Anterior cingulate cortex (tissue), 58 donors: ENCODE results near the gene EFCAB6.

ENCODE experiments used
- DNase-seq, 58 donors: peaks; one replicate each; lab custom pipeline; 2025; lab: John Stamatoyannopoulos, UW

The EFCAB6 gene

DNA sequence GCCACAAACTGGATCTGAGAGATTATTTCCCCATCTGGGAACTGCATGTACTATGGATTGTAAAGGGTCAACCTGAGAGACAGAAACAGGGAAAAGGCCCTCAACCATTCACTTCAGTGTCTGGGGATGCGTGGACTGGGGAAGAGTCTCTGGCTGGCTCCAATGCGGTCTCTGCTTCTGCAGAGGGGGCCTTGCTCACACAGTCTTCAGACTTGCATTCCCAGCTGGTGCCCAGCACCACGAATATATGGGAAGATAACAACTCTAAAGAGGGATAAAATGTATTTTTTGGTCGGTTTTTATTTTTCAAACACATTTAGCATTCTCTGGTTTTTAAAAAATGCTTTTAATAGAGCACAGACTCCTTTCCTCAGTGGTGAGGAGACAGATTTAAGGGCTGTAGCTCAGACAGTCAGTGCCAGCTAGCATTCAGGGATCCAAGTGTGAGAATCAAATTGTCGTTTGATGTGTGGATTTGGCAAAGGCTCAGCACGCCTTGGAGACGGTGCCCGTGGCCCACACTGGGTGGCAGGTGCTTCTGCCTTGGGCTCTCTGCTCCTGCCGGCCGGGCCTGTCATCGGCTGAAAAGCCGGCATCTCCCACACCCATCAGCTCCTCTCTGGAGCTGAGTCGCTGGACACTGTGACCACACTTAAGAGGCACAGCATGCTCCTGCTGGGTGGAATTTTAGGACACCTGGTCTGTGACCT, 8.0 kb upstream of the EFCAB6 start:
- DNase-seq = peak in 6 of 58 donors; percentile 2 to 44 (median 30)

DNA sequence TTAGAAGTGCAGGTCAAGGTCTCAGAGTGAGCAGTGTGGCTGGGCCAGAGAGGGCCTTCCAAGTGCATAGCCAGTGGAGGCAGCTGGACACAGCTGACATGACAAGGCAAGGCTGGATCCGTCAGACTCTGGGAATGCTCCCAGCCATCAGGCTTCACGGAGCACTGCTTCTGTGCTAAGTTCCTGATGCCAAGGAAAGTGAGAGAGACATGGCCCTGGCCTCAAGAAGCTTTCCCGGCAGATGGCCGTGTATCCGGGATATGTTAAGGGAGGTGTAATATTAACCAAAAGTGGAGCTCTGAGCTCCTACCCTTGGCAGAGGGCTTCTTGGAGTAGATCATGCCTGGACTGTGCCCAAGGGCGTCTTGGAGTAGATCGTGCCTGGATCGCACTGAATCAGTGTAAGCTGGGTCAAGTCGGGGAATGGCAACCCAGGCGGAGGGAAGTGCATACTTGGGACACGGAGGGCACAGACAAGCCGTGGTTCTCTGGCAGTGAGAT, 7.4 kb upstream of the EFCAB6 start:
- no peak for DNase-seq

DNA sequence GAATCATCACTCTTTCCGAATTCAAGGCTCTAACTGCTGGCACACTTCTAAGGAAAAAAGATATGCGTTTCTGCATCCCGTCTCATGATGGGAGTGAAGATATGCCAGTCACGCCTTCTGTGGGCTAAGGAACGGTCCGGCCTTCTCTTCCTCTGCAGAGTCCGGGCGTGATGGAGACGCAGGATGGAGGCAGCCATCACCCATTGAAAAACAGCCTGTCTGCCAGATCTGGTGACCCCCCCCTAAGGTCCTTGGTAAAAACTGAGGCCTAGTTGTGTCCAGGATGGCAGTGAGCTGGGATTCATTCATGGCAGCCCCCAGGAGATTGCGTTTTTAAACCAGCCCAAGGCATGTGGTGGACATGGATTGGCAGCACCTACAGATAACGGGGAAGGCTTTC, 6.9 kb upstream of the EFCAB6 start:
- DNase-seq = no peak

DNA sequence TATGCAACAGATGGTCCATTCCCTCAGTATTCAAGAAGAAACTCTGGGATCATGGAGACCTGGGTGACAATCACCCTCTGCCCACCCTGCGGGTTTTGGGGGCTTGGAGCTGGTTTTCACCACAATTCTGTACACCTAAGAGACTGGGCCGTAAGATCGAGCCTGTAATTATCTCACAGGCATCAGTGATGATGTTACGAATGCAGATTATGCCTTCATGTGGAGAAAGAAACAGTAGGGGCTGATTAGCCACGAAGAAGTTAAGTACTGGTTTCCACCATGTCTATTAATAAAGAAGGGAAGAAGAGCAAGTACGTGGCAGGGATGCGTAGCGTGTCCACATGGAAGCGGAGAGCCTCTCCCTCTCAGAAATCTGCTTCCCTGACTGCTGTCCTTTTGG, 5.3 kb upstream of the EFCAB6 start:
- DNase-seq = no peak

DNA sequence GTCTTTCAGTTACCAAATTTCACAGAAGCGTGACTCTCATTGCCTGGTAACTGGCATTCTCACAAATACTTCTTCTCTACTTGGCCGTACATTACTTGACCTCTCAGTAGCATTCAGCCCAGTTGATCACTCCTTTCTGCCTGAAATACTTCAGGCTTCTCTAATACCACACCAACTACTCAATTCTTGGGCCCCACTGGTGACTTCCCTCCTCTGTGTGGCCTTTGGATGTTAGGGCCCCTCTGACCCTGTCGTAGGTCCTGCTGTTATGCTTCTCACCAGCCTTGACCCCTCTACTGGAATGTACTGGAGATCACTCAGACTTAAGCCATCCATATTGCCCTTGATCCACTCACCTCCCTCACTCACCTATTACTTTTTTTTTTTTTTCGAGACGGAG, 2.2 kb upstream of the EFCAB6 start:
- DNase-seq = no peak

DNA sequence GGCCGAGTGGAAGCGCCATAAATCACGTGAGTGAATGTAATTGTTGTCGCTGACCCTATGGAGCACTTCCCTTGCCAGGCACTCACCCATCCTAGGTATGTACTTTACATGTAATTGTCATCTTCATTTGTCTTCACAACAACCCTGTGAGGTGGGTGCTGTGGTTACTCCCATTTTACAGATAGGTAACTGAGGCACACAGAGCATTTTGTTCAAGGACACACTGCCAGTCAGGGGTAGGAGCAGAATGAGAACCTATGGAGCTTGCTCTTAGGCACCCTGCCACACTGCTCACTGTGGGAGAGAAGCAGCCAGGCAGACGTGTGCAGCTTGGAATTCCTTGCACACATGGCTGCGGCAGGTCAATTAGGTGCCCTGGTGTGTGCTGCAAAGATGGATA, 785 bp upstream of the EFCAB6 start:
- no peak for DNase-seq

DNA sequence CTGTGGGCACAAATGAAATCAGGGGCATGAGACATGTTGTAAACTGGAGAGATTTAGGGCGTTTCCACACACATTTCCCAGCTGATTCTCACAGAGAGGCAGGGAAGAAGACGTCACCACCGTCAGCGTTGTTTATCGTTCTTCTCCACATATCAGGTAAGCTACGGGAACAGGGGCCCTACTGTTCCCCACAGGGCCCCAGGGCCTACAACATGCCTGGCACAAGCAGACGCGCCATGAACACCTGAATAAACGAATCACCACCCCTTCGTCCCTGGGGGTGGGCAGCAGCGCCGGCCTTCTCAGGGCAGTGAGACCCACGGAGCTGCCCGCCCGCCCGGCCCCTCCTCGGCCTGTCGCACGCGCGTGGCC, 342 bp downstream of the EFCAB6 start:
- DNase-seq = peak in 1 of 58 donors; percentile 29

DNA sequence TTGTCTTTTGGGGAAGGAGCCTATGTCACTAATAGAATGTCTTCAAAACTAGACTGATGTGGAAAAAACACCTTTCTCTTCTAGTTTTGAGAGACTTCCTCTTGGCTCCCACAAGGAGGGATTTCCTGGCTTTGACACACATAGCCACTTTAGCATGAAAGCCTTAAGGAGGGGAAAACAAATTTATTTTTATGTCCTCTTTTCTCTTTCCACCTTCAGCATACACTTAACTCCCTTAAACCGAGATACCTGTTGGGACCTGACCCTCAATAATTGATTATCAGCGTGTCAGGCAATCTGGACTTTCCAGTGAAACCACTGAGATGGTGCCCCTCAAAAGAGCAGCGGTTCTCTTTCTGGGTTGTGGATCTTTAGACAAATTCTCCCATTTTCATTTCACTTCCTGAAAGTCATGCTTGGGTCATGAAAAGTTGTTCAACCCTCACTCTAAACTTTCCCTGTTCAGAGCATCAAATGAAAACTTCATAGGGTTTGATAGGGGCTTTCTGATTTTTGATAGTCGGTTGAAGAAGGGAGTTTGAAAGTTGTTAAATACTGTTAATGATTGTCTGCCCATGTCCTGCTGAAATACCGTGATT, 9.1 kb downstream of the EFCAB6 start:
- DNase-seq = no peak

DNA sequence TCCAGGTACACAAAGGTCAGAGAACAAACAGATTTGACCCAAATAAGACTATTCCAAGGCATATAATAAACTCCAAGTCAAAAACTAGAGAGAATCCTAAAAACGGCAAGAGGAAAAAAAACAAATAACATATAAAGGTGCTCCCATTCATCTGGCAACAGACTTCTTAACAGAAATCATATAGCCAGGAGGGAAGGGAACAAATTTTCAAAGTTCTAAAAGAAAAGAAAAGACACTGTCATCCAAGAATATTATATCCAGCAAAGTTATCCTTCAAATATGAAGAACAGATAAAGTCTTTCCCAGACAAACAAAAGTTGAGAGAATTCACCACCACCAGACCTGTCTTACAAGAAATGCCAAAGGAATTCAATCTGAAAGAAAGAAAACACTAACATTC, 11.1 kb downstream of the EFCAB6 start:
- no peak for DNase-seq

DNA sequence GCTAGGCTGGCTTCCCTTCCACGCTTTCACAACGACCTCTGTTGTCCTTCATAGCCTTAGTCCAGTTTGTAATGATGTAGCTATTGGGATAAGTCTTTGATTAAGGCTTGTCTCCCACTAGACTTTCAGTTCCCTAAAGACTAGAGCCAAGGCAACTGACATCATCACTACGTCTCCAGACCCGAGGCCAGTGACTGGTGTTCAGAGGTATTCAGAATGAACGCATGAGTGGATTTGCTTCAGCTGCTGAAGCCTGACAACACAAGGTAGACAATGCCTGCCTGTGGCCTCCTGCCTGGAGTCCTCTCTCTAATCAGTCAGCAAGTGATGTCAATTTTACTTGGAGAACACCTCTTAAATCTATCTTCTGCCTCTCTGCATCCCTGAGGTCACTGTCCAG, 13.6 kb downstream of the EFCAB6 start:
- DNase-seq = no peak

DNA sequence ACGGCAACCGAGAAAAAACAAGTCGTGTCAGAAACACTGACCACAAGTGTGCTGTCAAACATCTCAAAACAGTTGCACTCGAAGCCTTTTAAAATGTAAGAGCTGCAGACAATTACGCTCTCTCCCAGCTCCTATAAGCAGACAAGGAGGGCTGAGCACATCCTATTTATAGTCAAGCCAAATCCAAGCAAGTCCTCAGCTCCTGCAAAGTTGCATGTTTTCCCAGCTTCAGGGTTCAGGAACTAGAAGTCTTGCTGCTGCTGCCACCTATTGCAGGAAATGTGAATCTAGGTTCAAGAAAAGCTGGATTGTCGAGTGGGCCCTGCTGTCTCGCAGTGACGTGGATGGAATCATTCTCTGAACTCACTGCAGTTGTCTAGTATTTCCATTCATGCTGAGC, 15.5 kb downstream of the EFCAB6 start:
- DNase-seq = peak in 34 of 58 donors; percentile 7 to 86 (median 38)

DNA sequence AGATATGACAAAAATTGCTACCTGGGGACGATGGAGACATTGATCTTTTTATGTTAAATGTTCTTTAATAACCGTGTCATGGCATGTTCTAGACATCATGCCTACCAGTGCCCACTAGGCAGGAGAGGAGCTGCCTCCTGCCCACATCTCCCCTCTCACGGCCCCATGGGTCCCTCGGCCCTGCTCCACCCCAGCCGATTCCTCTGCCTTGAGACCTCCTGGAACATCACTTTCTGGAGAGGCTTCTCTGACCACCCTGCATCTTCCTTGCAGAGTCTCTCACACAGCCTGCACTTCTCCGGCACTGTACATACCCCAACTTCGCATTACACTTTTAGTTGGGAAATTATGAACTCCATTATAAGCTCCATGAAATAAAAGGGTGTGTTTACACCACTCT, 16.8 kb downstream of the EFCAB6 start:
- no peak for DNase-seq

DNA sequence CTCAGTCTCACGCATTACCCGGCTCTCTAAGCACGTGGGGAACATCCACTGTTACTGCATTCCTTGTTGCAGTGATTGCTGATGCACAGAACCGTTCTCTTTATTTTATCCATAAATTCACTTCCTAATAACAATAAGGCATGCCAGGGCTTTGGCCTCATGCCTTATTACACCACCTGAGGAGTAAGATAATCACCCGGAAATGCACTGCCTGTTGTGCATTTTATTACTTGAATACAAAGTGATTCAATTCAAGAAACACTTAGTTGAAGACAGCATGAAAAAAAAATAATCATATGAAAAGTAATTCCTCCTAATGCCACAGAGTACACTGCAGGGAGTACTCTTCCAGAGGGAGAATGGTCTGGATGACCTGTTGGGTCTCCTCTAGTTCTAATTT, 19.2 kb downstream of the EFCAB6 start:
- DNase-seq = no peak

DNA sequence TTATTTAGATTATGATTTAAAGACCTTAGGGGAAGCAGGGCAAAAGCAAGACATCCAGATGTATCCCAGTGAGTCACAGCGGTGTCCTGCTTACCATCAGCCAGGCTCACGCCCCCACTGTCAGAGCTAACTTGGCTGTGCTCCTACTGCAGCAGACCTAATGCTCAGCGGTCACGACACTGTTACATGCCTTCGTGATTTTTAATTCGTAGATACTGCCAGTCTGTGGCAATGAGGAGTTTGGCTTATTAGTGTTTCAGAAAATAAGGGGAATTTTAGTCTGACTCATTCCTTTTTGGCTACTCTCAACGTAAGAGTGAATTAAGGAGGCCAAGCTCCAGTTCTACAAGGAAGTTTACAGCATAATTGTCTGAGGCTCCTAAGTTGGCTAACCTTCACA, 22.7 kb downstream of the EFCAB6 start:
- no peak for DNase-seq

DNA sequence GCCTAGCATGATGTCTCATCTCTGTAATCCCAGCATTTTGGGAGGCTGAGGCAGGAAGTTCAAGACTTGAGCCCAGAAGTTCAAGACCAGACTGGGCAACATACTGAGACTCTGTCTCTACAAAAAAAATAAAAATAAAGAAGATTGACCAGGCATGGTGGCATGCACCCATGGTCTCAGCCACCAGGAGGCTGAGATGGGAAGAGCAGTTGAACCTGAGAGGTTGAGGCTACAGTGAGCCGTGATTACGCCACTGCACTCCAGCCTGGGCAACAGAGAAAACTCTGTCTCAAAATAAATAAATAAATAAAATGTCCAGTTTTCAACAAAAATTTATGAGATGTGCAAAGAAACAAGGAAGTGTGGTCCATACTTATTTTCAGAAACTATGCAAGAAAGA, 28.3 kb downstream of the EFCAB6 start:
- DNase-seq = no peak

DNA sequence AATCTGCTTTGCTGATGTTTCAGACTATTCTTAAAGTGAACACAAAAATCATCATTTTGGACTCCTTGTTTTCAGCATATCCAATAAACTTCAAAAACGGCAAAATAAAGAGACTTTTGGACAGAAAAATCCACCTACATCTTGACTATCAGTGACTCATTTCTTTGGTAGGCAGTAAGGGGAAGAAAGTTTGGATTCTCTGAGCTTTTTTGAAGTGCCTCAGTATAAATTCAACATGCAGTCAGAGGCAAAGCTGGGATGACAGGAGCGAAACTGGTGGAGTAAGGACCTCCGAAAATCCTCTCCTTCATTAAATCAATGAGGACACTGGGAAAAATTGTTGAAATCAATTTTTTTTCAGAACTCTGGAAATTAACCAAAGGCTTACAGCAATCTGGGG, 29.7 kb downstream of the EFCAB6 start:
- DNase-seq = no peak

DNA sequence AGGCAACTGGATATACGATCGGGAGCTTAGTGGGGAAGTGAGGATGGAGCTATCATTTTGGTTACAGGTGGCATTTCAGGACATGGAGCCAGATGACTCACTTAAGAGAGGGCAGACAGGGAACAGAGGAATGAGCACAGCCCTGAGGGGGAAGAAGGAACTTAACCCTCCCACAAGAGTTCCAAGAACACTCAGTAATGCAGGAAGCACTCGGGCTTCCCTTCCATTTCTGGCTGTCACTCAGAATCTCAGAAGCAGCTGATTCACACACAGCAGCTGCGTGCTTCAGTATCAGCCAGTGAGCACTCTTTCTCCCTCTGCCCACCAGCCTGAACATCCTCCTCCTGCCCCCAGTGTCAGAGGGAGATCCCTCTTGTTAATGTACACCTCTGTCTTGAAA, 34.8 kb downstream of the EFCAB6 start:
- DNase-seq = peak in 30 of 58 donors; percentile 7 to 73 (median 31)

DNA sequence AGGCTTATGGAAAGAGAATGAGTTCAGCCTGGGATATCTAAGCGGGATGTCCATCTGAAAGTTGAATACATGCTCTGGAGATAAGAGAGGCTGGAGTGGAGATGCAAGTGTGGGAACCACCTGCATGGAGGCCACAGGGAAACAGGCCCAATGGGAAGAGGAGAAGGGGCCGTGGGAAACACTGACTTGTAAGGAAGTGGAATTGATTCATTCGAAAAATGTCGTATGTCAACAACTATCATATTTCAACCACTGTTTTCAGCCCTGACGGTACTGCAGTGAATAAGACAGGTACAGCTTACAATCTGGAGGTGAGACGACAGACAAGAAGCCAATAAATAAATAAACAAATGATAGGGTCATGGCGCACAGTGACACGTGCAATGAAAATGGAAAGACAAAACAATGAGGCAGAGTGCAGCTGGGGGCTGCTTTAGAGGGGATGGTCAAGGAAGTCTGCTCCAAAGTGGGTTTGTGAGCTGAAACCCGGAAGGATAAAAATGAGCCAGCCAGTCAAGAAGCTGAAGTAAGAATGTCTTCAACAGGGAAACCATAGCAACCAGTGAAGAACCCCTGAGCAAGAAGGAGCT, 35.9 kb downstream of the EFCAB6 start:
- peak in 1 of 58 donors; percentile 5 for DNase-seq

DNA sequence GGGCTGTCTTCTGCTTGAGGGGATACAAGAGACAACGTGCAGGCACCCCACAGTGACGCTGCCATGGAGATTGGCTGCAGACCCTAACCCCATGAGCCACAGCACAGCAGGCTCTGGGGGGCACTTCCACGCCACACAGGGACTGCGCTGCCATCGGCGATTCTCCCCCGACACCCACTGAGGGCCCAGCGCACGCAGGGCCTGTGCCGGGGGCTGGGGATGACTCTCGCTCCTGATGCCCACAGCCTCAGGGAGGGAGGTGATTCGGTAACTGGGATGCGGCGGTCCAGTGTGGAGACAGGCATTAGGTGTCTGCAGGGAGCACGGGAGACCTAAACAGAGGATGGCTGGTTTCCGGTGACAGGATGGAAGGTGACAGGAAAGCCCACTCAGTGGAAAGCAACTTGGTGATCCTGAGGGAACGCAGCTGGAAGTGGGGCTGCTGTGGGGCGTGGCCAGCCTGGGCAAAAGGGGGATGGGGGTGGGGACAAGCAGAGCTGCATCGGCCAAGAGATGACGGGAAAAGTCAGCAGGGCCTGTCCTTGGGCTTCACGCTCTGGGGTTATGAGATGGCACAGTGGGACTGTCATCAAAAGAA, 37.7 kb downstream of the EFCAB6 start:
- no peak for DNase-seq

DNA sequence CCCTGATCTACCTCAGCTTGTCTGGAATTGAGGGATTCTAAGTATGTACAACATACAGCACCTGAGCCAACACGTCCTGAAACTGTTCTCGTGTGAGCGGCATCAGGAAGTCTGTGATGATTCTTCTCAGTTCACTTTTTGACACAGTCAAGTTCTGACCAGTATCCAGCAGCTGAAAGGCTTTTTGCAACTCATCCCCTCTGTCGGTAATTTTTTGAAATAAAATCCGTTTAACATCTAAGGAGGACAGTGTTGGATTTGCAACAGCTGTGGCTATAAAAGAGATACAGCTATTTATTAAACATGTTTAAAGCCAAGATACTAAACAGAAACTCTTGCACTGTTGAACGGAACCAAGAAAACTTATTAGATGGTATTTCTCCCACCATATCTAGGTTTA, 39.3 kb downstream of the EFCAB6 start:
- DNase-seq = no peak

DNA sequence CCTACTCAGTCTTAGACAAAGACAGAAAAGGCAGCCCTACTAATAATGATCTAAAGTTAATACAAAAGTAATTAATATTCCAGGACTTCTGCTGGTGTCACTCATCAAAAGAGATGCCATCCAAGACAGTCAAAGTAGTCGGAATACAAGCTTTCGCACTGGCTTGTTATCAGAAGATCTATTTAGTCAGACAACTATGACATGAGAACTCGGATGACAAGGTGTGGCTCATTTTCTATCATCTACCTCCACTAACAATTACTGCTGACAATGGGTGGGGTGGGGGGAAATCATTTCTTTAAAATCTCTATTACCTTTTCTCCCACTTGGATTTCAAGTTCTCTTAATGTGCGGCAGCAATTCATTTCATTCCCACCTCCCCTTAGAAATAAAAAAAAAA, 56.7 kb downstream of the EFCAB6 start:
- DNase-seq = no peak

DNA sequence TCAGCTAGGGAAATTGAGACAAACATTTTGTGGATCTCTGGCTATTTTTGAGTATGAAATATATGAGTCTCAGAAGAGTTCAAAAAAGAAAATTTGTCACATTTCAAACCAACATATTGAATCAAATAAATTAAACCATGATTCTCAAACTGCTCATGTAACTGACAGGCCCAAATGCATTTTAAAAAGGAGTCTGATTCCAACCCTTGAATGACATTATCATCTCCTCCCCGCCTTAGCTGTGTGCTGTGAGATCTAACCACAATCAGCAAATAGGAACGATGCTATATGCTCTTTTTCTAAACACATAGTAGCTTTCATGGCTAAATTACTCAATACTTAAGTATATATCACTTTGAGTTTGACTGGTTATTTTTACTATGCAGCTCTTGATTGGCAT, 57.1 kb downstream of the EFCAB6 start:
- no peak for DNase-seq
